ENCODE measurements around the gene MAN2B2. TPM values are rescaled to one million over a fixed set of nuclear protein-coding genes. Genes with fewer than 3 reads are reported as not detected.

MAN2B2 gene
- total RNA-seq, 2 donors from 2014 or later: 30.7 to 31.1 TPM

DNA sequence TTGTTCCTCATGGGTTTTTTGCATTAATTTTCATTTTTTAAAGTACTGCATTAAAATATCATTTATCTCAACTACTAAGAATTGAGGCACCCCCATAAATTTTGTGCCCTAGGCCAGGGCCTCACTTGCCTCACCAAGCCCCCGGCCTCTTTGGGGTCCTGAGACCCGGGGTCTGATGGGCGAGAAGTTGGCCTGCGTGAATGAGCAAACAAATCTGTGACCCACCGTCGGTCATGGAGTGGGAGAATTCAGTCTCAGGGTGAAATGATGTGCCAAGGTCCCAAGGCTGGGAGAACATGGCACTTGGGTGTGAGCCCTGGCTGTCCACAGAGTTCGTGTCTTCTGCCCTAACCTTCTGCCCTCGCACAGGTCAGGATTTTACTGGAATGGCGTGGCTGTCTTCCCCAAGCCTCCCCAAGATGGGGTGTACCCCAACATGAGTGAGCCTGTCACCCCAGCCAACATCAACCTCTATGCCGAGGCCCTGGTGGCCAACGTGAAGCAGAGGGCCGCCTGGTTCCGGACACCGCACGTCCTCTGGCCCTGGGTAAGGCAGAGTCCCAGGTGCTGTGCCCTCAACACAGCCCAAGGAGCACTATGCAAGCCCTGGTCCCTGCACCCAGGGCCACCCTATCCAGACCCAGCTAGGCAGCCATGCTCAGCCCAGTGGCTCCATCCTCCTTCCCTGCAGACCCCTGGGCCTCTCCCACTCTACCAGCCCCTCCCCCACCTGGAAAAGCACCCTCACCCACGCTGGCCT is 18.0 kb downstream of the MAN2B2 start:
- no peaks in the 10 kb centered on the region for H3K9me3 ChIP-seq
- no peak for TF ChIP-seq CTCF (IDR thresholded peaks at IDR 0.05)
- no peaks in the 10 kb centered on the region for H3K27me3 ChIP-seq
- no peaks in the 10 kb centered on the region for H3K36me3 ChIP-seq
- H3K4me3 ChIP-seq: no peak overlapping the region
- no peak overlapping the region for H3K27ac ChIP-seq
- H3K9ac ChIP-seq (ENCODE audit: low read depth in 2 of 2, low read length in 2 of 2): no peak overlapping the region
- intact Hi-C loops (cut with DNase I): no loop called here
- no peak for DNase-seq
- no peaks in the 10 kb centered on the region for H3K4me1 ChIP-seq

DNA sequence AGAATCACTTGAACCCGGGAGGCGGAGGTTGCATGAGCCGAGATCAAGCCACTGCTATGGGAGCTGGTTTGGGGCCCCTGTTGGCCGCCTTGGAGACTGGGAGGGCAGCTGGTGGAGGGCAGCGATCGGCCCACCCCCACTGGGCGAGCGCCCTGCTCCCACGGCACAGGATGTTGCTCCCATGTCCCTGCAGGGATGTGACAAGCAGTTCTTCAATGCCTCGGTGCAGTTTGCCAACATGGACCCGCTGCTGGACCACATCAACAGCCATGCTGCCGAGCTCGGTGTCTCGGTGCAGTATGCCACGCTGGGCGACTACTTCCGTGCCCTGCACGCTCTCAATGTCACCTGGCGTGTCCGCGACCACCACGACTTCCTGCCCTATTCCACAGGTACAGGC is 19.4 kb downstream of the MAN2B2 start:
- no peak for TF ChIP-seq CTCF (IDR thresholded peaks at IDR 0.05)
- H3K36me3 ChIP-seq: no peaks in the 10 kb centered on the region

GRCh38 chr4:6594826-6595355 is 19.9 kb downstream of the MAN2B2 start:
- no peaks in the 10 kb centered on the region for H3K9me3 ChIP-seq
- no peak overlapping the region for H3K27ac ChIP-seq
- intact Hi-C loops (cut with DNase I): no loop called here
- no peaks in the 10 kb centered on the region for H3K4me1 ChIP-seq
- H3K9ac ChIP-seq (ENCODE audit: low read depth in 2 of 2, low read length in 2 of 2): no peak overlapping the region
- no peak for DNase-seq
- H3K4me3 ChIP-seq: no peak overlapping the region
- no peaks in the 10 kb centered on the region for H3K27me3 ChIP-seq
- H3K36me3 ChIP-seq: no peaks in the 10 kb centered on the region
- TF ChIP-seq CTCF (IDR thresholded peaks at IDR 0.05): no peak

More for the DNA sequence above, 19.4 kb downstream of the MAN2B2 start:
- Histone ChIP-seq H3K4me1 (no peaks in the 10 kb centered on the region), H3K4me3 (no peak overlapping the region), H3K27me3 (no peaks in the 10 kb centered on the region), H3K9ac (ENCODE audit: low read depth in 2 of 2, low read length in 2 of 2) (no peak overlapping the region), H3K27ac (no peak overlapping the region), H3K9me3 (no peaks in the 10 kb centered on the region)
- intact Hi-C loops (cut with DNase I): no loop called here
- no peak for DNase-seq

DNA sequence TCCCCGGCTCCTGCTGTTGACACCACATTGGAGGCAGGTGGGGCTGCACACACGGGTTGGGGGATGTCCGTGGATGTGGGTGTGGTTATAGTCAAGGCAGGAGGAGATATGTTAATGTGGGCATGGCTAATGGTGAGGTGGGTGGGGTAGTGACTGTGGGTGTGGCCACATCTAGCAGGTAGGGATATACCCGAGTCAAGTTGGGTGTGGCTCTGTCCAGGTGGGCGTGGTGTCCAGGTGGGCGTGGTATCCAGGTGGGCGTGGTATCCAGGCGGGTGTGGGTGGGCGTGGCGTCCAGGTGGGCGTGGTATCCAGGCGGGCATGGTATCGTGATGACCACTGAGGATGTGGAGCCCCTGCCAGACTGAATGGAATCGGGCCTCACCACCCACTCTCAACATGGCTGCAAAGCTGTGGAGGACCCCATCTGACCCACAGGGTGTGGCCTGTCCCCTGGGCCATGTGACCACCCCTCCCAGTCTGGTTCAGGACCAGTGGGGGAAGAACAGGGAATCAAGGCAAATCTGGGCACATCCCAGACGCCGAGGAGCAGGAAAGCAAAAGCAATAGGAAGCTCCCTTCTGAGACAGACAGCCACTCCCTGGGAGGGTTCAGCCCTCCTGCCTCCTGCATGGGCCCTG is 21.0 kb downstream of the MAN2B2 start:
- no peaks in the 10 kb centered on the region for H3K27me3 ChIP-seq
- H3K4me1 ChIP-seq: no peaks in the 10 kb centered on the region
- H3K27ac ChIP-seq: no peak overlapping the region
- H3K9ac ChIP-seq (ENCODE audit: low read depth in 2 of 2, low read length in 2 of 2): no peak overlapping the region
- H3K4me3 ChIP-seq: no peak overlapping the region
- no peaks in the 10 kb centered on the region for H3K9me3 ChIP-seq
- DNase-seq: no peak
- intact Hi-C loops (cut with DNase I): no loop called here
- TF ChIP-seq CTCF (IDR thresholded peaks at IDR 0.05): no peak
- H3K36me3 ChIP-seq: no peaks in the 10 kb centered on the region

DNA sequence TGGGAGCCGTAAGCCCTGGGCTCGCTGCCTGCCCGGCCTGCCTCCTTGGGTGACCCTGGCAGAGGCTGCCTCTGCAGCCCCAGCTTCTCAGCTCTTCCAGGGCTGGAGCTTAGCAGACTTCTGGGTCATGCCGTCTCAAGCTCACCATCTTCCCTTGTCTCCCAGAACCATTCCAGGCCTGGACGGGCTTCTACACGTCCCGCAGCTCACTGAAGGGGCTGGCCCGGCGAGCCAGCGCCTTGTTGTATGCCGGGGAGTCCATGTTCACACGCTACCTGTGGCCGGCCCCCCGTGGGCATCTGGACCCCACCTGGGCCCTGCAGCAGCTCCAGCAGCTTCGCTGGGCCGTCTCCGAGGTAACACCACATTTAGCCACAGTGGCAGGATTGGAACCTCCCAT is 22.0 kb downstream of the MAN2B2 start:
- Histone ChIP-seq H3K36me3 (no peaks in the 10 kb centered on the region), H3K9ac (ENCODE audit: low read depth in 2 of 2, low read length in 2 of 2) (no peak overlapping the region), H3K27me3 (no peaks in the 10 kb centered on the region), H3K4me3 (no peak overlapping the region), H3K9me3 (no peaks in the 10 kb centered on the region), H3K27ac (no peak overlapping the region), H3K4me1 (no peaks in the 10 kb centered on the region)
- TF ChIP-seq CTCF (IDR thresholded peaks at IDR 0.05): no peak
- no peak for DNase-seq
- intact Hi-C loops (cut with DNase I): no loop called here
